Adipocyte (in vitro differentiated cells): ENCODE results near the gene KIF21B.

ENCODE experiments used
- DNase-seq: peaks from one replicate; pipeline ENCODE4 v3.0.0-alpha.2; 2015; ENCODE audit warnings: low read depth
- H3K27me3 ChIP-seq: replicated peaks from 2 replicates; pipeline ENCODE4 v1.7.0; 2013; ENCODE audit warnings: mild to moderate bottlenecking, low read length, moderate library complexity; ENCODE audit not compliant: control insufficient read depth, insufficient read depth
- H3K36me3 ChIP-seq: 2 replicates; pipeline ENCODE4 v1.7.0; 2013; ENCODE audit warnings: low read length, mild to moderate bottlenecking, moderate library complexity; ENCODE audit not compliant: control insufficient read depth, insufficient read depth, severe bottlenecking
- H3K4me1 ChIP-seq: 2 replicates; pipeline ENCODE4 v1.7.0; 2013; ENCODE audit warnings: mild to moderate bottlenecking, low read length, moderate library complexity; ENCODE audit not compliant: control insufficient read depth, insufficient read depth
- H3K4me3 ChIP-seq: 2 replicates; pipeline ENCODE4 v1.7.0; 2013; ENCODE audit warnings: mild to moderate bottlenecking, low read length, moderate library complexity
- H3K9ac ChIP-seq: 2 replicates; pipeline ENCODE4 v1.7.0; 2013; ENCODE audit warnings: mild to moderate bottlenecking, low read length, moderate library complexity
- H3K9me3 ChIP-seq: 2 replicates; pipeline ENCODE4 v1.7.0; 2013; ENCODE audit warnings: mild to moderate bottlenecking, low read length, moderate library complexity; ENCODE audit not compliant: control insufficient read depth

Gene KIF21B

DNA sequence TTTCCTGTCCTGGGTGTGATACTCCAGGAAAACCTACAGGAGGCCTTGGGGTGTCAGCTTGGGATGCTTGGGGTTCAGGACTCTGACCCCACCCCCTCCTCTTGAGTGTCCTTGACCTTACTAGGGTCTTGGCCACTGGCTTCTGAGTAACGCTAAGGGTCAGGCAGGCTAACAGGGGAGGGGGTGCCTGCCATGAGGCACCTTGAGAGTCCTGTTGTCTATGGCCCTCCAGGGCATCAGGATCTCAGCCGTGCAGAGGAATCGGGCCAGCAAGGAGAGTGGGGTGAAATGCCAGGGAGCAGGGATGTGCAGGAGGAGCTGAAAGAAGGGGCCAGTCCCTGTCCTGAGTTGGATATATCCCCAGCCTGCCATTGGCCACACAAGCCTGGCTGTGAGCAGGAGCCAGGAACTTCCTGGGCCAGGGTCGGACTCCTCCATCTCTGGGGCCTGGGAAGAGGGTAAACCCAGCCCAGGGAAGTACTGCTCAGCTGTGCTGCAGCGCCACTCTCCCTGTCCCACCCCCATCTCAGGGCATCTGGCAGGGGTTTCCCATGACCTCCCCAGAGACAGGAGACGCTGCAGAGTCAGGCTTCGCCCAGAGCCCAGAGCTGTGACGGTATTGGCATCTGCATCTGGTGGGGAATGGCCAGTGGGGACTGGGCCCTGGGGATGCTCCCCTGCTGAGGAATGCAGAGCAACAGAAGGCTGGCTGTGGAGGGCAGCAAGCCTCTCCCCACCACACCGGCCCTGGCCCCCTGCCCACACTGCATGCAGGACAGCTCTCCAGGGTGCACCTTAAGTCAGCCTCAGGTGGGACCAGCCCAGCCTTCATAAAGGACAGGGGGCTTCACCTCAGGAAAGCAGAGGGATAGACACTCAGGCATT lies 6.3 kb downstream of the KIF21B start:
- Histone ChIP-seq H3K27me3 (peaks cover 40% of the 10 kb centered on the region), H3K9me3 (no peaks in the 10 kb centered on the region), H3K9ac (no peak overlapping the region), H3K4me1 (peaks cover 9% of the 10 kb centered on the region), H3K36me3 (no peaks in the 10 kb centered on the region), H3K4me3 (no peak overlapping the region)
- DNase-seq: no peak

GRCh38 chr1:201016211-201016651 lies 7.3 kb downstream of the KIF21B start:
- Histone ChIP-seq H3K36me3 (no peaks in the 10 kb centered on the region), H3K27me3 (peaks cover 45% of the 10 kb centered on the region), H3K9ac (no peak overlapping the region), H3K4me3 (no peak overlapping the region), H3K9me3 (no peaks in the 10 kb centered on the region), H3K4me1 (peaks cover 9% of the 10 kb centered on the region)
- peak; percentile 55 for DNase-seq

DNA sequence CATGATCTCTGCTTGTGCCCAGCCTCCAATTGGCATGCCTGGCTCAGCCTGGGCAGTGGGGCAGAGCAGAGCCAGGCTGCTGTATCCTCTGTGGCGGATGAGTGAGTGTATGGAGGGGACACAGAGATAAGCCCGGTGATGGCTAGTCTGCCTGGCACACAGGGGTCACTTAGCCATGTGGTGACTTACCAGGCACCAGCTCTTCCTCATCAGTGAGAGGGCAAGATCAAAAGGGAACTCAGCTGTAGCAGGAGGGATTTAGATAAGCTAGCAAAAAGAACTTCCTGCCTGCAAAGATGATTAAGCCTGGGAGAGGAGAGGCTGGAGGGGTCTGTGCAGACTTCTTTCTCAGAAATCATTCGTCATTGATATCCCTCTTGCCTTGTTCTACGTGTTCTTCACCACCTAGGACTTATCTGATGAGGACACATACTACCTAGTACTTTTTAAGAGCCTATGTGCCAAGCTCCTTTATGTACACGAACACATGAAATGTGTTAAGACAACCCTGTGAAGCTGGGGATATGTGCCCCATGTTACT lies 7.9 kb downstream of the KIF21B start:
- DNase-seq: no peak
- H3K4me1 ChIP-seq: peaks cover 9% of the 10 kb centered on the region
- no peaks in the 10 kb centered on the region for H3K9me3 ChIP-seq
- no peaks in the 10 kb centered on the region for H3K36me3 ChIP-seq
- peaks cover 47% of the 10 kb centered on the region for H3K27me3 ChIP-seq
- H3K4me3 ChIP-seq: no peak overlapping the region
- H3K9ac ChIP-seq: no peak overlapping the region

GRCh38 chr1:201014816-201015200 lies 8.7 kb downstream of the KIF21B start:
- Histone ChIP-seq H3K4me1 (peaks cover 9% of the 10 kb centered on the region), H3K4me3 (no peak overlapping the region), H3K9me3 (no peaks in the 10 kb centered on the region), H3K9ac (no peak overlapping the region), H3K36me3 (no peaks in the 10 kb centered on the region), H3K27me3 (peaks cover 47% of the 10 kb centered on the region)
- DNase-seq: no peak

GRCh38 chr1:201013991-201014815 lies 9.3 kb downstream of the KIF21B start:
- no peak overlapping the region for H3K9ac ChIP-seq
- H3K4me3 ChIP-seq: peak overlapping the region; percentile 22
- peaks cover 51% of the 10 kb centered on the region for H3K27me3 ChIP-seq
- no peak for DNase-seq
- H3K36me3 ChIP-seq: no peaks in the 10 kb centered on the region
- H3K4me1 ChIP-seq: peaks cover 9% of the 10 kb centered on the region
- no peaks in the 10 kb centered on the region for H3K9me3 ChIP-seq

DNA sequence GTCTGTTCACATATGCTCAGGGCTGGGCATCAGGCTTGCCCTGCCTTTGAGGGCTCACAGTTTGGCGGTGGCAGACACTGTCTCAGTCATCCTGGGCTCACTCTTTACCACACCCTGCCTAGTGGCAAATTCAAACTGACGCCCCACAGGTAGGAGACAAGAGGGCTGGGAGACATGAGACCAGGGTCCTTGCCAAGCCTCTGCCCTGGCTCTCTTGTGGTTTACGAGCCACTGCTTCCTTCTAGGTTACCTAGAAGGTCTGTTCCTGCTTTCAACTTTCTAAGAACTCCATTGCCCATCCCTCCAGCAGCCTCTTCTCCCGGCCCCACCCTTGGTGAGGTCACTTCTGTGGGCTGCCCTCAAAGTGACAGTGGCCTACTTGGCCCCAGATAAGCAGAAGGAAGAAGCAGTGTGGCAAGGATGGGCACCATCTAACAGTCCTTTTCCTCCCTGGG lies 10.5 kb downstream of the KIF21B start:
- peaks cover 52% of the 10 kb centered on the region for H3K27me3 ChIP-seq
- no peak overlapping the region for H3K9ac ChIP-seq
- no peak for DNase-seq
- peaks cover 9% of the 10 kb centered on the region for H3K4me1 ChIP-seq
- no peaks in the 10 kb centered on the region for H3K9me3 ChIP-seq
- no peaks in the 10 kb centered on the region for H3K36me3 ChIP-seq
- H3K4me3 ChIP-seq: no peak overlapping the region

GRCh38 chr1:201011616-201012015 lies 11.9 kb downstream of the KIF21B start:
- no peak overlapping the region for H3K9ac ChIP-seq
- H3K27me3 ChIP-seq: peaks cover 38% of the 10 kb centered on the region
- no peaks in the 10 kb centered on the region for H3K9me3 ChIP-seq
- no peak for DNase-seq
- H3K36me3 ChIP-seq: no peaks in the 10 kb centered on the region
- H3K4me1 ChIP-seq: peaks cover 9% of the 10 kb centered on the region
- no peak overlapping the region for H3K4me3 ChIP-seq

DNA sequence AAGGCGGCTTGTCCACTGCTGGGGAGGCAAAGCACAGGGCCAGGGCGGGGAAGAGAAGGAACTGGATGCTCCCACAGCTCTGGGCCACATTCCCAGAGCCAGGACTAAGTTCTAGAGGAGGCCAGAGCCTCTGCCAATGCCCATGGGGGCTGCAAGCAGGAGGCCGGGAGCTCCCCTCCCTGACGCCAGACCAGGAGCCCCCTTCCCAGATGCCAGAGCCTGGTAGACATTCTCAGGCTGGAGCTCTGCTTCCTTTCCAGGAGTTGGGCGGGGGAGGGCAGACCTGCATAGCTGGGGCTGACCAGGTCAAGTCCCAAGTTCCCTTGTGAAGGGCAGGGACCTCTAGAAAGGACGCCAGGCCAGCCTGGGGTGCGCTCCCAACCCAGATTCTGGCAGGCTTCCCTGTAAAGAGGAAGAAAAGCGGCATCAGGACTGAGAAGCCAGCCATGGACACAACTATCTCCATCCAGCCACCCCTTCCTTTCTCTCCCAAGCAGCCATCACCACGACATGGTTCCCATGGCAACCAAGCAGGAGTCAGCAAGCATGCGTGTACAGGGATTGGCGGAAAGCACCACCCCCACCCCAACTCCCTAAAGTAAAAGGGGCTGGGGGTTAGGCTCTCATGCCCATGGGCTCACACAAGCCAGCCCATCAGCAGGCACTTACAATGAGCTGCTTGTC lies 13.4 kb downstream of the KIF21B start:
- Histone ChIP-seq H3K27me3 (peaks cover 28% of the 10 kb centered on the region), H3K4me1 (no peaks in the 10 kb centered on the region), H3K4me3 (no peak overlapping the region), H3K36me3 (no peaks in the 10 kb centered on the region), H3K9me3 (no peaks in the 10 kb centered on the region), H3K9ac (no peak overlapping the region)
- no peak for DNase-seq

DNA sequence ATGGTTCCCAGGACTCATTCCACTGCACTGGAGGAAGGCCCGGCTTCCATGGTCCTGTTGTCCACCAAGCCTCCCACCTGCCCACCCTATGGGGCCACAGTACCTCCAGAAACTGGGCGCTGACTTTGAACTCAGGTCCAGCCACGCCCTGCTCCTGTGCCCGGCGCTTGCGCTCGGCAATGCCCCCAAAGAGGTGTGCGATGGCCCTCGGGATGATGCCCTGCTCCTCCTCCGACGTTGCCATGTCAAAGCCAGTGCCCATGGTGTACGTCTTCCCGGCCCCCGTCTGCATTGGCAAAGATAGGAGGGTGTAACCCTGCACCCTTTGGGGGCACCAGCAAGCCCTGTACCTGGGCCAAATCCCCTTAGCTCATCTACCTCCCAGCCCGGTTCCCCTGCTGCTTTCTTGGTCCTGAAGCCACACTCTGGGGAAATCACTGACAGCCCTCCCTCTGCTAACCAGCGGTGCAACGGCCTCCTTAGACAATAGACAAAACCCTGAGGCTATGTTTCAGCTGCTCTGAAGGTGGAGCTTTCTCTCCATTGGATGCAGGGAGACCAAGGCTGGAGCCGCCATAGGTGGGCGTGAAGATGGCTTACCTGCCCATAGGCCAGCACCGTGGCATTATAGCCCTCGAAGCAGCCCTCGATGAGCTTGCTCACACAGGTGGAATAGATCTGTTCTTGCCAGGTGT lies 14.7 kb downstream of the KIF21B start:
- Histone ChIP-seq H3K27me3 (peaks cover 23% of the 10 kb centered on the region), H3K4me1 (no peaks in the 10 kb centered on the region), H3K4me3 (no peak overlapping the region), H3K9me3 (no peaks in the 10 kb centered on the region), H3K36me3 (no peaks in the 10 kb centered on the region), H3K9ac (no peak overlapping the region)
- DNase-seq: no peak

GRCh38 chr1:201007481-201007880 lies 16.0 kb downstream of the KIF21B start:
- no peak overlapping the region for H3K4me3 ChIP-seq
- no peak overlapping the region for H3K9ac ChIP-seq
- H3K27me3 ChIP-seq: peaks cover 19% of the 10 kb centered on the region
- no peaks in the 10 kb centered on the region for H3K9me3 ChIP-seq
- no peaks in the 10 kb centered on the region for H3K4me1 ChIP-seq
- no peak for DNase-seq
- H3K36me3 ChIP-seq: no peaks in the 10 kb centered on the region
